Measurements from ENCODE around the gene STON2.

Gene STON2

GRCh38 chr14:81371802-81372201, 28.3 kb downstream of the STON2 start:
- no peak for DNase-seq

- DNase-seq = no peak
These were observed 32.6 kb downstream of the STON2 start for GRCh38 chr14:81367563-81367962.

- DNase-seq = no peak
These were observed 33.2 kb downstream of the STON2 start for GRCh38 chr14:81366884-81367283.

GRCh38 chr14:81366214-81366613, 33.9 kb downstream of the STON2 start:
- DNase-seq = no peak

- DNase-seq = no peak
These were observed 36.3 kb downstream of the STON2 start for GRCh38 chr14:81363746-81364378.

GRCh38 chr14:81353691-81354323, 46.3 kb downstream of the STON2 start:
- DNase-seq = no peak

- DNase-seq = no peak
These were observed 47.7 kb downstream of the STON2 start for GRCh38 chr14:81352413-81352812.

GRCh38 chr14:81351205-81351604, 48.9 kb downstream of the STON2 start:
- DNase-seq = no peak

GRCh38 chr14:81350344-81351130, 49.6 kb downstream of the STON2 start:
- no peak for DNase-seq

- DNase-seq = peak; percentile 9 to 45
These were observed 52.1 kb downstream of the STON2 start for GRCh38 chr14:81348061-81348460.

GRCh38 chr14:81345781-81346180, 54.3 kb downstream of the STON2 start:
- no peak for DNase-seq

- no peak for DNase-seq
These were observed 55.5 kb downstream of the STON2 start for GRCh38 chr14:81344481-81345160.

GRCh38 chr14:81343701-81344100, 56.4 kb downstream of the STON2 start:
- no peak for DNase-seq

GRCh38 chr14:81342850-81343580, 57.1 kb downstream of the STON2 start:
- no peak for DNase-seq

GRCh38 chr14:81341781-81342180, 58.3 kb downstream of the STON2 start:
- no peak for DNase-seq

- DNase-seq = no peak
These were observed 58.8 kb downstream of the STON2 start for GRCh38 chr14:81341370-81341769.

GRCh38 chr14:81340201-81340600, 59.9 kb downstream of the STON2 start:
- no peak for DNase-seq

GRCh38 chr14:81337073-81337472, 63.1 kb downstream of the STON2 start:
- DNase-seq = no peak

GRCh38 chr14:81336009-81336408, 64.1 kb downstream of the STON2 start:
- DNase-seq = no peak

GRCh38 chr14:81332725-81333124, 67.4 kb downstream of the STON2 start:
- no peak for DNase-seq

GRCh38 chr14:81331229-81332021, 68.7 kb downstream of the STON2 start:
- DNase-seq = no peak

Measured in inflammatory macrophage (primary cell).